SIG-M5 treated with dmso at 0.1 percent for 504 hours (cell line): ENCODE results near the gene ACCSL.

ENCODE experiments used
- DNase-seq: peaks from one replicate; lab custom pipeline; 2025; ENCODE audit not compliant: unreplicated experiment; lab: John Stamatoyannopoulos, UW

ACCSL gene

GRCh38 chr11:44017443-44018126 lies 30.2 kb upstream of the ACCSL start:
- DNase-seq: no peak

GRCh38 chr11:44018127-44018521 lies 29.7 kb upstream of the ACCSL start:
- DNase-seq: no peak

GRCh38 chr11:44018829-44019228 lies 29.0 kb upstream of the ACCSL start:
- DNase-seq: no peak

GRCh38 chr11:44024977-44025376 lies 22.8 kb upstream of the ACCSL start:
- DNase-seq: no peak

GRCh38 chr11:44025727-44026126 lies 22.1 kb upstream of the ACCSL start:
- DNase-seq: no peak

- no peak for DNase-seq
Observed at GRCh38 chr11:44028401-44028800, 19.4 kb upstream of the ACCSL start.

DNA sequence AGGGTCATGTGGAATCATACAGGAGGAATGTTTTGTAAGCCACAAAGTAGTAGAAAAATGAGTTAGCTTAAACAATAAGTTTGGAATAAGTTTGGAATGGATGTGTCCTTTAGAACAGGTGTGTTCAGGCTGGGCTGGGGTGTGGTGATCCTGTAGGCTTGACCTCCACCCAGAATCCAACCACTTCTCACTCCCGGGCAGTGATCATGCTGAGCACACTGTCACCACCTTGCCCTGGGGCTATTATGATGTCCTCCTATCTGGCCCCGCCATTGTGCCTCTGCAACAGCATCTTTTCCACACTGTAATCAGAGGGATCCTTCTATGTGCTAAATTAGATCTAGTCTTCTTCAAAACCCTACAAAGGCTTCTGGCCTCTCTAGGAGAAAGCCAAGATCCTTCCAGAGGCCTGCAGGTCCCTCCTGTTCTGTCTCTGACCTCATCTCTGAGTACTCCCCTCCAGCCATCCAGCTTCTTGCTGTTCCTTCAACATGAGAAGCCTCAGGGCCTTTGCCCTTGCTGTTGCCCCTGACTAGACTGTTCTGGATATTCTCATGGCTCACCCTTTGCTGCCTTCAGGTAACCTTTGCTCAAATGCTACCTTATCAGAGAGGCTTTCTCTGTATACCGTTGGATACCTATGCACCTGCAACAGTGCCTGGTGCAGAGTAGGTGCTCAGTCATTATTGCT lies 18.8 kb upstream of the ACCSL start:
- no peak for DNase-seq

- no peak for DNase-seq
Observed at GRCh38 chr11:44029507-44029845, 18.3 kb upstream of the ACCSL start.

- DNase-seq: no peak
Observed at GRCh38 chr11:44029977-44030911, 17.5 kb upstream of the ACCSL start.

DNA sequence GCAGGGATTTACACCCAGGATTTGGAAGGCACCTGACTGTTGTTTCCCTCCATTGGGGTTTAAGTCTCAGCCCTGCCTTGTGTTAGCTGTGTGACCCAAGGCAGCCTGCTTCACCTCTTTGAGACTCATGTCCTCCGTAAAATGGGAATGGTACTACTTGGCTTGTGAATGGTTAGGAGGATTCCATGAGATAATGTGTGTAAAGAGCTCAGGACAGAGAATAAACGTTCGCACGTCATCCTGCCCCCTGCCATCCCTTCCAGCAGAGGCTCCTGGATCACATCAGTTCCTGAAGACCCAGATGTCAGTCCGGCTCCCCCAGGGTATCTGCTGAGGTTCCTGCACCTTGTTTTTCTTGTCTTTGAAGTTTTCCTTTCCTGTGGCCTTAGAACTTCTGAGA lies 16.8 kb upstream of the ACCSL start:
- DNase-seq: no peak

DNA sequence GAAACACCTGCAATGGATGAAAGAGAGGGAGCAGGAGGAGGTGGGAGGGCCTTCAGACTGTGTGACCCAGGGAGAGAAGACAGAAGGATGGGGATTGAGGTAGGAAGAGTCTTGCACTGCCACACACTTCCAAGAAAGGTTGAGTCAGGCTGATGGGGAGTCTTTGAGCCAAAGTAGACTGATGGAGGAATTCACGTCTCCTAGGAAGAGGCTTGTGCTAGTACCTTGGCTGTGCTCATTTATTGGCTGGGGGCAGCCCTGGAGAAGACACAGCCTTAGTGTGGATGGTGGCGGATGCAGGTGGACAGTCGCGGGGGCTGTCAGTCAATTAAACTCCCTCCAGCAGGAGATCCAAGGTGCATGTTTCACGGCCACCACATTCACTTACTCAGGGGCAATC lies 16.2 kb upstream of the ACCSL start:
- DNase-seq: no peak

DNA sequence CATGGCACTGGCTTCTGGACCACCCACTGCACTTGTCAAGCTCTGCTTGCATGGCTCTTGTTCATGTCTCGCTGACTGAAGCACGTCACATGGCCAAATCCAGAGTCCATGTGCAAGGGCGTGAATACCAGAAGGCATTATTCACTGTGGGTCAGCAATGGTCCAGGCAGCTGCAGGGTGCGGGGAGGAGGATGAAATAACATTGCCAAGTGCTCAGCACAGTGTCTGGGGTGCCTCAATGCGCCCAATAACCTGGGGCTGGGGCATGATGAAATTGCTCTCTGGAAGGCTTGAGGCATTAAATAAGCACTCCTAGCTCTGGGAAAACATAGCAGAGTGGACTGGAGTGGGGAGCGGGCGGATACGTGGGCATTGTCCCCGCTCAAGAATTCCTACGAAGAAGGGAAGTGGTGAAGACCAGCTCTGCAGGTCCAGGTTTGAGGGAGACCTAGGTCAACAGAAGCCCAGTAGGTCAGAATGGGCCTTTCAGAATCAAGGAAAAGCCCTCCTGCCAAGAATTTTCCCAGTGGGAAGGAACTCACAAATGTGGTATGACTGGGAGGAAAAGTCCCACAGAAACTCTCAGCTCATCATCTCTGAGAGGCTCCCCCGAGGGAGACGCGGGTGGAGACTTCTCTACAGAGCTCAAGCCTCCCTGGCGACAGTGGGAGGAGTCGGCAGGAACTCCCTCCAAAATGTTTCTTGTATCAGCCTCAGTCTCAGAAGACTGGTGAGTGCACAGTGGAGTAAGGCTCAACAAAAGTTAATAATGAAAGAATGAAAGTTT lies 15.3 kb upstream of the ACCSL start:
- DNase-seq: no peak

DNA sequence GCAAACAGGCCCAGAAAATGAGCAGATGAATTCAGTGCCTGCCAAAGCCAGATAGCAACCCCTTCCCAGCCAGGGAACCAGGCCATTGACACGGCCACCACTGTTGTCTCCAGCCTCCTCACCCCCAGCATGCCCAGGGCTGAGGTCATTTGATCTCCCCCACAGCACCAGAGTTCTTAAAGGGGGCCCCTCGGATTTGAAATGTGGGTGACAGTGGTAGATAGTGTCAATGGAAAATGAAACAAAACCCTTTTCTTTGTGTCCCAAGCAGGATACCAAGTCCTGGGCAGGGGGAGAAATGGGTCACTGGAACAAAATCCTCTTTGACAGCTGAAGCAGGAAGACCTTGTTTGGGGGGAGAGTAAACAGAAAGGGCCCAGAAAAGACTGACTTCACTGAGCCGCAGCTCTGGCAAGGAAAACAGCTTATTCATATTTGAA lies 14.3 kb upstream of the ACCSL start:
- no peak for DNase-seq

DNA sequence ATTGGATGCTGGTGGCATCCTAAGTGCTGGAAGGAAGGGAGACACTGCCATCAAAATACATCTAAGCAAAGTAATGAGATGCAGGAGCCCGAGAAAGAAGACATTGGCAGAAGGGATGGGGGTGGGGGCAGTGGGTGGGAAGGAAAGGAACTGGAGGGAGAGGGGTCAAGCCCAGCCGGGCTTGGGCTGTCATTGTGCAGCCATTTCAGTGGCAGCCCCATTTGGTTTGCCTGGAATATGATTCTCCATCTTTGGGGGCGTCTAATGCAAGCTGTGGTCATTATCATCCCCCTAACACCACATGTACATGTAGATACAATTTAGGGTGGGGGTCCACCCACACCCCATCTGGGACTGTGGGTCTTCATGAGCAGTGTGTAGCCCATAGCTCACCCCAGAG lies 13.9 kb upstream of the ACCSL start:
- DNase-seq: no peak

DNA sequence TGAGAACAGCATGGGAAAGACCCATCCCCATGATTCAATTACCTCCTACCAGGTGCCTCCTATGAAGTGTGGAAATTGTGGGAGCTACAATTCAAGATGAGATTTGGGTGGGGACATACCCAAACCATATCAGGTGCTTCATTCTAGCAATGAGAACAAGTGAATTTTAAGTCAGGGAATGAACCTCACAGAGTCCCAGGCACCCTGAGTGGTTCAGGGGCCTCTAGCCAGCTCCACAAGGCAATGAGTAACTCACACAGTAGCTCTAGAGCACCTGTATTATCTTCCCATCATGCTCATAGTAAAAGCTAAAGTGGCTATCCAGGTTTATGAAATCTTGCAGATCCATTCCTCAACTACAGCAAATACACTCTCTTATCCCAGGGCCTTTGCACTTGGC lies 13.1 kb upstream of the ACCSL start:
- no peak for DNase-seq

GRCh38 chr11:44036811-44037657 lies 10.7 kb upstream of the ACCSL start:
- DNase-seq: peak; percentile 57

DNA sequence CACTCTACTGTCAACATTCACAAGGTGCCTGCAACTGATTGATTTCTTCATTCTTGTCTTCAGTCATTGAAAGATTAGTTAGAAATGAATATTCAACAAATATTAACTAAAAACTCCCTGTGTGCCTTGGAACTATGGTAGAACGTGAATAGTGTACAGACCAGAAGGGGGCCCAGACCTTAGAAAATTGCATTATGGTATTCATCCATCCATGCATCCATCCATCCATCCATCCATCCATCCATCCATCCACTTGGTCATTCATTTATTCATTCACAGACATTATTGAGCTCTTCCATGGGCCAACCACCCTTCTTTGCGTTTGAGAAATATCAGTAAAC lies 10.2 kb upstream of the ACCSL start:
- DNase-seq: no peak

DNA sequence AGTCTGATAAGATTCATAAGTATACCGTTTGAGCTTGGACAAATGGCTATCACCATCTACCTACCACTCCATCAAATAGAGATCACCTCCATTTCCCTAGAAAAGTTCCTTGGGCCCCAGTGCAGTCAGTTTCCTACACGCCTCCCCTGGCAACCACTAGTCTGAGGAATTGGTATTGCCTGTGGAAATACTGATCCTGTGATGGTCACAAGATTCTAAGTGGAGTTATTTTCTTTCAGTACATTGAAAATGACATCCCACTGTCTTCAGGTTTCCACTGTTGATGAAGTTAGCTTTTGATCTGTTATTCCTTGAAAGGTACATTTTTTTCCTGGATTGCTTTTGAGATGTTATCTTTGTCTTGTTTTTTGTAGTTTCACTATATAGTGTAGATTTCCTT lies 4.6 kb upstream of the ACCSL start:
- DNase-seq: no peak

DNA sequence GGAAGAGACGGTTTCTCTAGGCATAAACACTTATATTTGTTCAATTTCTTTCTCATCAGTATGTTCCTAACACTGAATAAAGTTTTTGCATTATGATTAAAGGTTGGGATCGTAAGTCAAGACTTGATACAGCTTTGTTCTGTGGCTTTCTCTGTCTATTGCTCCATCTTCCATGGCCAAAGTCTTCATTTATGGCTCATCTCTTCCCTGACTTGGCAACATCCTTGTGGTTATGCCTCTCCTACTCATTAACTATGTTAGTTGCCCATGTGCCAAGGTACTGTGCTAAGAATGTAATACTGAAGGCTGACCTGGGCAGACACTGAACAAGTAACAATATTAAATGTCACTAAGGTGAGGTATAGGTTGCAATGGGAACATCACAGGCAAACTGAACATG lies 1.6 kb upstream of the ACCSL start:
- DNase-seq: no peak

DNA sequence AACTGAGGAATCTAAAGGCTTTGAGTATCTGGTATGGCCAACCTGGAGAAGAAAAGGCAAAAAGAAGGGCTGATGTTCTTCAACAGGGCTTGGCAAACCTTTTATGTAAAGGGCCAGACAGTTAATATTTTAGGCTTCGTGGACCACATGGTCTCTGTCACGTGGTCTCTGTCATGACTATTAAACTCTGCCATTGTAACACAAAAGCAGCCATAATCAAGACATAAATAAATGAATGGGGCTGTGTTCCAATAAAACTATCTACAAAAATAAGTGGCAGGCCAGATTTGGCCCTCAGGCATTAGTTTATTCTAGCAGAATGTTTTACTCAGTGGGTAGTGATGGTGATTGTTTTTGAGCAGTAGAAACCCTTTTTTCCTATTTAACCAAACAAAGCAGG lies 483 bp upstream of the ACCSL start:
- no peak for DNase-seq
